ENCODE results near the gene CBL.

- TF ChIP-seq NR2C2 (IDR thresholded peaks at IDR 0.05; ENCODE audit: borderline replicate concordance, control insufficient read depth, insufficient read length, low read depth) (no peak), ATF2 (IDR thresholded peaks at IDR 0.05; ENCODE audit: low read length) (no peak), ZNF24 (IDR thresholded peaks at IDR 0.05) (no peak), CTCF (IDR thresholded peaks at IDR 0.05 in 2 of 3, conservative IDR thresholded peaks at IDR 0.05 in 1 of 3; ENCODE audit: control insufficient read depth in 2 of 3, extremely low read depth in 1 of 3, insufficient read depth in 1 of 3, low read depth in 3 of 3, low read length in 3 of 3) (no peak), JUND (IDR thresholded peaks at IDR 0.05; ENCODE audit: low read depth, low read length) (no peak), PAX8 (IDR thresholded peaks at IDR 0.05) (no peak), ZBTB11 (CRISPR knock-in tag; IDR thresholded peaks at IDR 0.05) (no peak), SMAD1 (IDR thresholded peaks at IDR 0.05; ENCODE audit: low read depth, partially characterized antibody) (no peak)
Observed at GRCh38 chr11:119173453-119173852, 32.7 kb upstream of the CBL start.

Measured in GM12878 (cell line).